ENCODE measurements around the gene CRABP2. TPM values are rescaled to one million over a fixed set of nuclear protein-coding genes. Genes with fewer than 3 reads are reported as not detected.

CRABP2 gene
- total RNA-seq, 2 donors from 2014 or later = 0.67 to 2.5 TPM

- no peak for DNase-seq (ENCODE audit: low spot score)
- H3K4me3 ChIP-seq = no peak overlapping the region
- no peaks in the 10 kb centered on the region for H3K27me3 ChIP-seq
- TF ChIP-seq CTCF (IDR thresholded peaks at IDR 0.05) = no peak
- no peaks in the 10 kb centered on the region for H3K9me3 ChIP-seq
- H3K4me1 ChIP-seq = peaks cover 0 to 62% of the 10 kb centered on the region in 2 donors
- H3K36me3 ChIP-seq = peaks cover 33% of the 10 kb centered on the region
- peak overlapping the region in 1 of 2 donors; percentile 96 for H3K27ac ChIP-seq
Observed at GRCh38 chr1:156743367-156744302, 38.3 kb upstream of the CRABP2 start.

- Histone ChIP-seq H3K4me3 (no peak overlapping the region), H3K27me3 (no peaks in the 10 kb centered on the region), H3K9me3 (no peaks in the 10 kb centered on the region), H3K27ac (no peak overlapping the region), H3K36me3 (peaks cover 33% of the 10 kb centered on the region), H3K4me1 (peaks cover 0 to 54% of the 10 kb centered on the region in 2 donors)
- no peak for TF ChIP-seq CTCF (IDR thresholded peaks at IDR 0.05)
- DNase-seq (ENCODE audit: low spot score) = no peak
Observed at GRCh38 chr1:156742801-156743200, 37.4 kb upstream of the CRABP2 start.

GRCh38 chr1:156742017-156742416 lies 36.6 kb upstream of the CRABP2 start:
- H3K9me3 ChIP-seq = no peaks in the 10 kb centered on the region
- DNase-seq (ENCODE audit: low spot score) = no peak
- no peak overlapping the region for H3K4me3 ChIP-seq
- no peak for TF ChIP-seq CTCF (IDR thresholded peaks at IDR 0.05)
- peaks cover 0 to 48% of the 10 kb centered on the region in 2 donors for H3K4me1 ChIP-seq
- H3K36me3 ChIP-seq = peaks cover 36% of the 10 kb centered on the region
- peak overlapping the region; percentile 78 to 83 for H3K27ac ChIP-seq
- no peaks in the 10 kb centered on the region for H3K27me3 ChIP-seq

DNA sequence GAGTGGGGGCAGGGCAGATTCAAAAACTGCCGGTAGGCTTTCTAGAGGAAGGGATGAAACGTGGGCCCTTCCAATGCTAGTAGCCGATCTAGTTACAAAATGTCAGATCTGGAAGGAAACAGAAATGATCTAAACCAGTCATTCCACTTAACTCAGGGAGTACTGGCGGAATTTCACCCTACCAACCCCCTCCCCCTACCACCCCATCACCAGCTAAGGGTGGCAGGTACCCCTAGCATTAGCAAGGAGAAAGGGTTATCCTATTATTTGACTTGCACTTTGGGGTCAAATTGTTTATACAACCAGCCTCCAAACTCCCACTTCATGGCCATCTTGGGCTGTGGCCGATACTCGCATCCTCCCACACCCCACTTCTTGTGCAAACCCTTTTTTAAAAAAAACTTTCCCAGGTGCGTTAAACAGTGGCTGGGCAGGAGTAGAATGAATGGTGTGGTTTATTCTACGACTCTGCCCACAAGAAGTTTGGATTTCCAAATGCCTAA lies 36.1 kb upstream of the CRABP2 start:
- H3K9me3 ChIP-seq = no peaks in the 10 kb centered on the region
- no peak for TF ChIP-seq CTCF (IDR thresholded peaks at IDR 0.05)
- H3K27ac ChIP-seq = peak overlapping the region; percentile 78 to 83
- H3K4me3 ChIP-seq = peak overlapping the region in 1 of 2 donors; percentile 81
- H3K4me1 ChIP-seq = peaks cover 0 to 43% of the 10 kb centered on the region in 2 donors
- H3K36me3 ChIP-seq = peaks cover 41% of the 10 kb centered on the region
- DNase-seq (ENCODE audit: low spot score) = no peak
- no peaks in the 10 kb centered on the region for H3K27me3 ChIP-seq

DNA sequence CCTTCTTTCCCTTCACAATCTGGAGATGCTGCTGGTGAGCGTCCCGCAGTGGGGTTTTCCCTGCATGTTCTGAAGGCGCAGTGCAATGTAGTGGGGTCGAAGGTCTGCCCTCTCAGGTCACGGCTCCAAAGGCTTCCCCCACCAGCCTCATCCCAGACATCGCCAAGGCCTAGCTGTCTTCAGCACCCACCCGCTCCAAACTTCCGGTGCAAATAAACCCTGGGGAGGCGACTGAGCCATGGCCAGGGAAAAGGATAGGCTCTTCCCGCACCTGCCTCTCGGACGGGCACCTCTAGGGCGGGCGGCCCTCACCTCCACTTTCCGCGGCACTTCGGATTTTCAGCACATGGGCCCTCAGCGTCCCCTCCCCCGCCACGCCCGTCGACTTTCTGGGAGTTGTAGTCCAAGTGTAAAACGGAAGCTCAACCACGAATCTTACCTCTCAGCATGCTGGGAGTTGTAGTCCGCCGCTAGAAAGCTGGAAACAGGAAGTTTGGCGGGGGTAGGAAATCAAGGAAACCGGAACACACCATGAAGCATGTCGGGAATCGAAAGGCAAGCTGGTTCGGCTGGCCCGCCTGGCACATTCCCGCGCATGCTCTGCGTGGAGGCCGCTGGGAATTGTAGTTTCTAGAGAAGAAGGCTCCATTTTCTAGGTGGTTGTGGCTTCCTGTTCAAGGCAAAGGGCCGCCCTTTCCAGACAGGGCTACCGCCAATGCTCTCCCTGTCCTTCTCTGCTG lies 35.5 kb upstream of the CRABP2 start, which contains the start of gene MRPL24:
MRPL24 (minus strand) TSS at position 348 of the 740 bp plus-strand sequence. CDS start 2,384 bp downstream, outside the sequence.
- Histone ChIP-seq H3K27ac (peak within 1 kb of the TSS; percentile 78 to 83), H3K4me1 (peaks cover 0 to 37% of the 10 kb centered on the region in 2 donors), H3K27me3 (no peaks in the 10 kb centered on the region), H3K36me3 (peaks cover 44% of the 10 kb centered on the region), H3K9me3 (no peaks in the 10 kb centered on the region), H3K4me3 (peak within 1 kb of the TSS; percentile 70 to 81)
- DNase-seq (ENCODE audit: low spot score) = peak; percentile 99
- TF ChIP-seq CTCF (IDR thresholded peaks at IDR 0.05) = no peak

Data from right atrium auricular region (tissue), 2 donors.